GM13976 (cell line): ENCODE results near the gene DMXL1.
"Not testable (repeated sequence)": the region's sequence is repeated elsewhere in the genome, so short reads cannot be mapped to it uniquely, and the experiment has no call there.

Source experiments
- DNase-seq: peaks from one replicate; pipeline ENCODE4 v3.0.0; 2012; ENCODE audit warnings: low spot score
- CTCF ChIP-seq: IDR thresholded peaks from 2 replicates; pipeline ENCODE4 v1.5.1; 2012; ENCODE audit warnings: borderline replicate concordance, mild to moderate bottlenecking; ENCODE audit not compliant: insufficient read depth; ENCODE audit errors: extremely low read depth, missing control alignments, control extremely low read depth
- in situ Hi-C: fragments of 300-500 bp; cut with MboI; formaldehyde crosslinking; loops from one replicate; pipeline ENCODE4 v1.12.0; 2022; ENCODE audit warnings: low sequenced_read_pairs, mixed read lengths, inconsistent platforms; ENCODE audit not compliant: unreplicated experiment

The DMXL1 gene

GRCh38 chr5:119174578-119175163 is 103.8 kb downstream of the DMXL1 start:
- no peak for DNase-seq
- in situ Hi-C loops: no loop called here
- TF ChIP-seq CTCF: no peak

- no peak for DNase-seq
- TF ChIP-seq CTCF: no peak
- in situ Hi-C loops: no loop called here
Measured at GRCh38 chr5:119176785-119177184, 105.9 kb downstream of the DMXL1 start.

- in situ Hi-C loops: no loop called here
- no peak for TF ChIP-seq CTCF
- DNase-seq: no peak
Measured at GRCh38 chr5:119177226-119177625, 106.3 kb downstream of the DMXL1 start.

GRCh38 chr5:119178435-119178834 is 107.5 kb downstream of the DMXL1 start:
- in situ Hi-C loops: no loop called here
- TF ChIP-seq CTCF: no peak
- DNase-seq: no peak

- TF ChIP-seq CTCF: no peak
- DNase-seq: no peak
- in situ Hi-C loops: no loop called here
Measured at GRCh38 chr5:119179857-119180641, 109.2 kb downstream of the DMXL1 start.

- in situ Hi-C loops, DNase-seq: not testable (repeated sequence)
Measured at GRCh38 chr5:119185512-119185911, 114.6 kb downstream of the DMXL1 start.

- no peak for TF ChIP-seq CTCF
- in situ Hi-C loops: no loop called here
- no peak for DNase-seq
Measured at GRCh38 chr5:119187776-119188529, 117.1 kb downstream of the DMXL1 start.
